Pulmonary artery endothelial cell (primary cell): Measurements from ENCODE around the gene BLTP3A. TPM values are rescaled to one million over a fixed set of nuclear protein-coding genes. Genes with fewer than 3 reads are reported as not detected.
"Not testable (repeated sequence)": the region's sequence is repeated elsewhere in the genome, so short reads cannot be mapped to it uniquely, and the experiment has no call there.

ENCODE experiments used
- DNase-seq: peaks from one replicate; pipeline ENCODE4 v3.0.0-alpha.2; 2011; ENCODE audit warnings: low read depth, low spot score
- total RNA-seq: library from RNA; depleted of rRNA; stranded (reverse); fragments of >200 nt; gene quantifications from 2 replicates; pipeline ENCODE4 v1.2.3, GENCODE V29; 2014

The BLTP3A gene
- total RNA-seq, 1 donor from 2014 or later = 7.5 TPM

GRCh38 chr6:34788111-34788510 is 3.8 kb upstream of the BLTP3A start:
- DNase-seq = no peak

GRCh38 chr6:34791164-34791700 is 651 bp upstream of the BLTP3A start:
- DNase-seq = no peak

- DNase-seq = no peak
Measured at GRCh38 chr6:34792605-34793500, 970 bp downstream of the BLTP3A start.

GRCh38 chr6:34793877-34794276 is 2.0 kb downstream of the BLTP3A start:
- DNase-seq = no peak

GRCh38 chr6:34795836-34796425 is 4.0 kb downstream of the BLTP3A start:
- DNase-seq = no peak

GRCh38 chr6:34798057-34798456 is 6.2 kb downstream of the BLTP3A start:
- no peak for DNase-seq

GRCh38 chr6:34799547-34799946 is 7.7 kb downstream of the BLTP3A start:
- no peak for DNase-seq

GRCh38 chr6:34804543-34804942 is 12.7 kb downstream of the BLTP3A start:
- no peak for DNase-seq

GRCh38 chr6:34805074-34805473 is 13.2 kb downstream of the BLTP3A start:
- not testable (repeated sequence) for DNase-seq

GRCh38 chr6:34806738-34807453 is 15.0 kb downstream of the BLTP3A start:
- no peak for DNase-seq

GRCh38 chr6:34808473-34808872 is 16.6 kb downstream of the BLTP3A start:
- DNase-seq = not testable (repeated sequence)

- not testable (repeated sequence) for DNase-seq
Measured at GRCh38 chr6:34809419-34809818, 17.5 kb downstream of the BLTP3A start.

GRCh38 chr6:34810017-34810882 is 18.4 kb downstream of the BLTP3A start:
- no peak for DNase-seq

GRCh38 chr6:34810936-34811632 is 19.2 kb downstream of the BLTP3A start:
- no peak for DNase-seq

- no peak for DNase-seq
Measured at GRCh38 chr6:34813028-34813713, 21.3 kb downstream of the BLTP3A start.

- no peak for DNase-seq
Measured at GRCh38 chr6:34816635-34817301, 24.9 kb downstream of the BLTP3A start.

GRCh38 chr6:34817446-34817845 is 25.6 kb downstream of the BLTP3A start:
- no peak for DNase-seq

- not testable (repeated sequence) for DNase-seq
Measured at GRCh38 chr6:34818872-34819570, 27.1 kb downstream of the BLTP3A start.
